ENCODE measurements around the gene CREB3.

GRCh38 chr9:35738186-35738585 is 5.7 kb downstream of the CREB3 start:
- TF ChIP-seq TAF1 (IDR thresholded peaks at IDR 0.05; ENCODE audit: low read depth, low read length) (no peak), POLR2A (IDR thresholded peaks at IDR 0.05; ENCODE audit: low read depth, low read length) (no peak), POLR2AphosphoS5 (IDR thresholded peaks at IDR 0.05; ENCODE audit: low read depth, low read length) (no peak), POU2F2 (IDR thresholded peaks at IDR 0.05; ENCODE audit: low read depth, low read length) (no peak), SPI1 (IDR thresholded peaks at IDR 0.05; ENCODE audit: low read depth, low read length) (no peak)

Measured in GM12891 (cell line).